Loucy (cell line): ENCODE data around the gene FAT4.

Experiments used
- H2AFZ ChIP-seq: fragments of 200-600 bp; sonication (generic); 2 replicates; pipeline ENCODE4 v1.6.0; 2016; ENCODE audit warnings: antibody characterized with exemption, mild to moderate bottlenecking, low read length, moderate library complexity
- H3F3A ChIP-seq: fragments of 200-600 bp; 2 replicates; pipeline ENCODE4 v1.6.0; 2016; ENCODE audit warnings: antibody characterized with exemption, low read depth, mild to moderate bottlenecking
- H3K27me3 ChIP-seq: fragments of 200-600 bp; sonication (generic); 2 replicates; pipeline ENCODE4 v1.6.1; 2014; ENCODE audit warnings: low read length, mild to moderate bottlenecking; ENCODE audit not compliant: insufficient read depth, poor library complexity, severe bottlenecking
- H3K36me3 ChIP-seq: fragments of 200-600 bp; sonication (generic); 2 replicates; pipeline ENCODE4 v1.6.1; 2016; ENCODE audit warnings: low read length; ENCODE audit not compliant: insufficient read depth
- H3K4me1 ChIP-seq: fragments of 200-600 bp; sonication (generic); 2 replicates; pipeline ENCODE4 v1.5.1; 2014; ENCODE audit warnings: low read length, mild to moderate bottlenecking; ENCODE audit not compliant: insufficient read depth, poor library complexity, severe bottlenecking
- H3K4me2 ChIP-seq: fragments of 200-600 bp; sonication (generic); 2 replicates; pipeline ENCODE4 v1.6.0; 2014; ENCODE audit warnings: antibody characterized with exemption, low read length, low read depth, mild to moderate bottlenecking; ENCODE audit not compliant: poor library complexity, severe bottlenecking
- H3K4me3 ChIP-seq: fragments of 200-600 bp; sonication (generic); 2 replicates; pipeline ENCODE4 v1.5.1; 2014; ENCODE audit warnings: low read length, mild to moderate bottlenecking, mixed read lengths; ENCODE audit not compliant: poor library complexity, severe bottlenecking
- H3K79me2 ChIP-seq: fragments of 200-600 bp; sonication (generic); 2 replicates; pipeline ENCODE4 v1.6.1; 2014; ENCODE audit warnings: low read length; ENCODE audit not compliant: insufficient read depth
- H3K9ac ChIP-seq: fragments of 200-600 bp; sonication (generic); 2 replicates; pipeline ENCODE4 v1.6.0; 2014; ENCODE audit warnings: mild to moderate bottlenecking, low read depth, low read length, moderate library complexity; ENCODE audit not compliant: poor library complexity, severe bottlenecking
- H3K9me2 ChIP-seq: fragments of 200-600 bp; sonication (generic); replicated peaks from 2 replicates; pipeline ENCODE4 v1.6.1; 2016; ENCODE audit warnings: low read depth, low read length, mixed read lengths
- H3K9me3 ChIP-seq: fragments of 200-600 bp; sonication (generic); 2 replicates; pipeline ENCODE4 v1.6.1; 2014; ENCODE audit warnings: mild to moderate bottlenecking, antibody characterized with exemption, low read length, low read depth; ENCODE audit not compliant: insufficient read depth
- H4K20me1 ChIP-seq: fragments of 200-600 bp; sonication (generic); 2 replicates; pipeline ENCODE4 v1.6.0; 2014; ENCODE audit warnings: antibody characterized with exemption, low read length, mild to moderate bottlenecking; ENCODE audit not compliant: insufficient read depth, poor library complexity, severe bottlenecking
- EZH2phosphoT487 ChIP-seq: fragments of 200-600 bp; IDR thresholded peaks from 2 replicates; pipeline ENCODE4 v1.6.1; 2018; ENCODE audit warnings: antibody characterized with exemption, mild to moderate bottlenecking, moderate library complexity, borderline replicate concordance
- TF ChIP-seq, protein P1 (sequence below): fragments of 200-600 bp; sonication (generic); conservative IDR thresholded peaks from 2 replicates; pipeline ENCODE4 v1.5.1; 2014; ENCODE audit warnings: mild to moderate bottlenecking, antibody characterized with exemption, low read length

Gene FAT4

DNA sequence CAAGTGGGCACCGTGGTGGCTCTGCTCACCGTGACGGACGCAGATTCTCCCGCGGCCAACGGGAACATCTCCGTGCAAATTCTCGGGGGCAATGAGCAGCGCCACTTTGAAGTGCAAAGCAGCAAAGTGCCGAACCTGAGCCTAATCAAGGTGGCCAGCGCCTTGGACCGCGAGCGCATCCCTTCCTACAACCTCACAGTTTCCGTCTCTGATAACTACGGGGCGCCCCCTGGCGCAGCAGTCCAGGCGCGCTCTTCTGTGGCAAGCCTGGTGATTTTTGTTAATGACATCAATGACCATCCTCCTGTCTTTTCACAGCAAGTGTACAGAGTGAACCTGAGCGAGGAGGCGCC is 2.7 kb downstream of the FAT4 start:
- Histone ChIP-seq H3K4me1 (no peaks in the 10 kb centered on the region), H3K27me3 (no peaks in the 10 kb centered on the region), H3K79me2 (no peaks in the 10 kb centered on the region), H2AFZ (no peak overlapping the region), H3K9me2 (no peaks in the 10 kb centered on the region), H3F3A (no peaks in the 10 kb centered on the region), H3K4me2 (no peak overlapping the region), H3K9ac (no peak overlapping the region), H3K36me3 (no peaks in the 10 kb centered on the region), H4K20me1 (no peaks in the 10 kb centered on the region), H3K4me3 (no peak overlapping the region), H3K9me3 (no peaks in the 10 kb centered on the region)
- no peak for TF ChIP-seq EZH2phosphoT487
- TF ChIP-seq, protein P1, sequence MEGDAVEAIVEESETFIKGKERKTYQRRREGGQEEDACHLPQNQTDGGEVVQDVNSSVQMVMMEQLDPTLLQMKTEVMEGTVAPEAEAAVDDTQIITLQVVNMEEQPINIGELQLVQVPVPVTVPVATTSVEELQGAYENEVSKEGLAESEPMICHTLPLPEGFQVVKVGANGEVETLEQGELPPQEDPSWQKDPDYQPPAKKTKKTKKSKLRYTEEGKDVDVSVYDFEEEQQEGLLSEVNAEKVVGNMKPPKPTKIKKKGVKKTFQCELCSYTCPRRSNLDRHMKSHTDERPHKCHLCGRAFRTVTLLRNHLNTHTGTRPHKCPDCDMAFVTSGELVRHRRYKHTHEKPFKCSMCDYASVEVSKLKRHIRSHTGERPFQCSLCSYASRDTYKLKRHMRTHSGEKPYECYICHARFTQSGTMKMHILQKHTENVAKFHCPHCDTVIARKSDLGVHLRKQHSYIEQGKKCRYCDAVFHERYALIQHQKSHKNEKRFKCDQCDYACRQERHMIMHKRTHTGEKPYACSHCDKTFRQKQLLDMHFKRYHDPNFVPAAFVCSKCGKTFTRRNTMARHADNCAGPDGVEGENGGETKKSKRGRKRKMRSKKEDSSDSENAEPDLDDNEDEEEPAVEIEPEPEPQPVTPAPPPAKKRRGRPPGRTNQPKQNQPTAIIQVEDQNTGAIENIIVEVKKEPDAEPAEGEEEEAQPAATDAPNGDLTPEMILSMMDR, result no peak

DNA sequence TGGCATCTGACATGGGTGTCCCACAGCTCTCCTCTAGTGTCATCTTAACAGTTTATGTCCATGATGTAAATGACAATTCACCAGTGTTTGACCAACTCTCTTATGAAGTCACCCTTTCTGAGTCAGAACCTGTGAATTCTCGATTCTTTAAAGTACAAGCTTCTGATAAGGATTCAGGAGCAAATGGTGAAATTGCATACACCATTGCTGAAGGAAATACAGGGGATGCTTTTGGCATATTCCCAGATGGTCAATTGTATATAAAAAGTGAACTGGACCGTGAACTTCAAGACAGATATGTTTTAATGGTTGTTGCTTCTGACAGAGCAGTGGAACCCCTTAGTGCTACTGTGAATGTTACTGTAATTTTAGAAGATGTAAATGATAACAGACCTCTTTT is 4.6 kb downstream of the FAT4 start:
- Histone ChIP-seq H3K79me2 (no peaks in the 10 kb centered on the region), H2AFZ (no peak overlapping the region), H3F3A (no peaks in the 10 kb centered on the region), H3K4me3 (no peak overlapping the region), H3K27me3 (no peaks in the 10 kb centered on the region), H3K9me3 (no peaks in the 10 kb centered on the region), H3K4me2 (no peak overlapping the region), H3K4me1 (no peaks in the 10 kb centered on the region), H3K9ac (no peak overlapping the region), H4K20me1 (no peaks in the 10 kb centered on the region), H3K9me2 (no peaks in the 10 kb centered on the region), H3K36me3 (no peaks in the 10 kb centered on the region)
- TF ChIP-seq, protein P1, result no peak
- no peak for TF ChIP-seq EZH2phosphoT487

DNA sequence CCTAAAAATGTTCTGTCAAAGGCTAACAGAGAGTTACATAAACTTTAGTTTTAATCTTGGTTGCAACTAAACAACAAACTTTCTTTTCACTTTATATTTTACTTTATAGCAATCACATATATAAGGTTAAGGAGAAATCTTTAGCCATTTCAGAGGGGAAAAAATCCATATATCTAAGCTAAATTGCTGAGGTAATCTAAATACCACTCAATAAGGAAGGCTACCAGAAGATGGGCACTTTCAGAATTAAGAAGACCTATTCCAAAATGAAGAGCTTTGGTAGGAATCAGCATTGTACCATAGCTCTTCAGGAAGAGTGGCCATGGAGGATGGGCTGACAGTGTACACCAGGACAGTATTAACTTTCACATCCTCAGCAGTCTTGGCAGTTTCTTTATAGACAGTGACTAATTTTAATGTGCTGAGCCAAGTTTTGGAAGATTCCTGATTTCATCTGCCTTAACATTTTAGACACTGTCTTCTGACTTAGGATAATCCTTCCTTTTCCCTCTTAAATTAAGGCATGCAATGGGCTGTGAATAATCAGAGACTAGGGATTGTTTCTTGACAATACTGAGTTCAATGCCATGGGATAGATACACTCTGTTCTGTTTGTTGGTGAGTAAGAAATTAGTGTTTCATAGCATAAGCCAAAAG is 7.1 kb downstream of the FAT4 start:
- no peak overlapping the region for H3K9ac ChIP-seq
- H3F3A ChIP-seq, result no peaks in the 10 kb centered on the region
- no peaks in the 10 kb centered on the region for H4K20me1 ChIP-seq
- no peaks in the 10 kb centered on the region for H3K9me2 ChIP-seq
- TF ChIP-seq, protein P1, result no peak
- no peak for TF ChIP-seq EZH2phosphoT487
- H3K79me2 ChIP-seq, result no peaks in the 10 kb centered on the region
- no peak overlapping the region for H3K4me3 ChIP-seq
- H3K27me3 ChIP-seq, result no peaks in the 10 kb centered on the region
- H2AFZ ChIP-seq, result no peak overlapping the region
- H3K9me3 ChIP-seq, result no peaks in the 10 kb centered on the region
- H3K36me3 ChIP-seq, result no peaks in the 10 kb centered on the region
- no peak overlapping the region for H3K4me2 ChIP-seq
- no peaks in the 10 kb centered on the region for H3K4me1 ChIP-seq
